ENCODE results near the gene ANGPT4. TPM values are rescaled to one million over a fixed set of nuclear protein-coding genes. Genes with fewer than 3 reads are reported as not detected.

ANGPT4 gene
- total and polyA plus RNA-seq, 2 of the 13 experiments (the other 11 are each of a cell fraction or from before 2014, with no cell fraction given) = not detected

- WGBS (ENCODE audit: low lambda C conversion rate) = 20% methylated on average over 6 of the region's 6 CpGs
- CTCF ChIA-PET (ENCODE audit: low intra/inter-chr PET ratio, low total read pairs) = no interaction called here
- in situ Hi-C loops (cut with HindIII; ENCODE audit: extremely low pct_ligation_motif_present, low pct_unique_long_range_greater_than_20kb) (no loop called here), intact Hi-C loops (cut with micrococcal nuclease; ENCODE audit: unreplicated experiment) (no loop called here)
- TF ChIP-seq FIP1L1 (IDR thresholded peaks at IDR 0.05; ENCODE audit: borderline replicate concordance, insufficient read depth, low read depth, low read length) = no peak
- TF ChIP-seq FOXO4 (CRISPR knock-in tag; conservative IDR thresholded peaks at IDR 0.05) = no peak
- no peak for TF ChIP-seq CREB1 (IDR thresholded peaks at IDR 0.05)
- TF ChIP-seq CREB1 (CRISPR knock-in tag; IDR thresholded peaks at IDR 0.05) = no peak
- no peak for TF ChIP-seq ZNF292 (CRISPR knock-in tag; IDR thresholded peaks at IDR 0.05; ENCODE audit: borderline replicate concordance, low read depth)
- no peak for TF ChIP-seq PITX1 (CRISPR knock-in tag; IDR thresholded peaks at IDR 0.05)
- TF ChIP-seq GMEB1 (CRISPR knock-in tag; IDR thresholded peaks at IDR 0.05; ENCODE audit: borderline replicate concordance) = no peak
- no peak for TF ChIP-seq EHMT2 (IDR thresholded peaks at IDR 0.05; ENCODE audit: borderline replicate concordance, low read depth, low read length)
- no peak for TF ChIP-seq HBP1 (CRISPR knock-in tag; IDR thresholded peaks at IDR 0.05; ENCODE audit: low read depth)
- TF ChIP-seq GLI4 (CRISPR knock-in tag; IDR thresholded peaks at IDR 0.05; ENCODE audit: borderline replicate concordance) = no peak
- no peak for TF ChIP-seq ETS1 (CRISPR knock-in tag; IDR thresholded peaks at IDR 0.05)
- no peak for TF ChIP-seq MLLT10 (CRISPR knock-in tag; IDR thresholded peaks at IDR 0.05)
- no peak for TF ChIP-seq KDM4B (CRISPR knock-in tag; IDR thresholded peaks at IDR 0.05)
- TF ChIP-seq ZNF569 (CRISPR knock-in tag; IDR thresholded peaks at IDR 0.05; ENCODE audit: borderline replicate concordance) = no peak
- no peak for TF ChIP-seq THAP8 (CRISPR knock-in tag; IDR thresholded peaks at IDR 0.05; ENCODE audit: borderline replicate concordance)
- TF ChIP-seq HOXA5 (CRISPR knock-in tag; IDR thresholded peaks at IDR 0.05) = no peak
- TF ChIP-seq MXI1 (IDR thresholded peaks at IDR 0.05; ENCODE audit: borderline replicate concordance, low read depth, low read length) = no peak
- Histone ChIP-seq H3K27ac (ENCODE audit: extremely low read length, insufficient read depth, low read length) (no peak overlapping the region), H3K9me3 (ENCODE audit: low read length) (no peaks in the 10 kb centered on the region), H3K4me1 (ENCODE audit: insufficient read depth, low read length) (peaks cover 11% of the 10 kb centered on the region), H3K4me2 (ENCODE audit: low read depth, low read length) (no peak overlapping the region), H3K36me3 (replicated peaks in 1 of 2; ENCODE audit: control insufficient read depth in 1 of 2, insufficient read depth in 2 of 2, low read length in 2 of 2) (no peaks in the 10 kb centered on the region), H3K27me3 (ENCODE audit: control insufficient read depth in 1 of 2, insufficient read depth in 2 of 2, low read length in 2 of 2) (peaks cover 0 to 9% of the 10 kb centered on the region in 2 experiments; a peak in 1 of 5 replicates), H3K4me3 (replicated peaks in 1 of 3; ENCODE audit: insufficient read depth in 1 of 3, low read depth in 2 of 3, low read length in 3 of 3) (no peak overlapping the region), H4K20me1 (ENCODE audit: insufficient read depth, low read length) (no peaks in the 10 kb centered on the region), H3K9ac (ENCODE audit: insufficient read depth, low read depth, low read length) (no peak overlapping the region), H2AFZ (ENCODE audit: low read length) (no peak overlapping the region), H3K79me2 (ENCODE audit: insufficient read depth, low read length) (no peaks in the 10 kb centered on the region)
- BruUV-seq (replicated peaks) = no TSS peak
- ATAC-seq (no peak), DNase-seq (ENCODE audit: low spot score) (no peak), FAIRE-seq (no peak)
- POLR2A ChIA-PET = no interaction called here
Observed at GRCh38 chr20:906001-906520, 10.1 kb downstream of the ANGPT4 start.
